ENCODE results near the gene DUSP28. TPM values are rescaled to one million over a fixed set of nuclear protein-coding genes. Genes with fewer than 3 reads are reported as not detected.

DUSP28 gene
- total and polyA plus RNA-seq, 2 of the 13 experiments (the other 11 are each of a cell fraction or from before 2014, with no cell fraction given), result 5.2 to 8.6 TPM

DNA sequence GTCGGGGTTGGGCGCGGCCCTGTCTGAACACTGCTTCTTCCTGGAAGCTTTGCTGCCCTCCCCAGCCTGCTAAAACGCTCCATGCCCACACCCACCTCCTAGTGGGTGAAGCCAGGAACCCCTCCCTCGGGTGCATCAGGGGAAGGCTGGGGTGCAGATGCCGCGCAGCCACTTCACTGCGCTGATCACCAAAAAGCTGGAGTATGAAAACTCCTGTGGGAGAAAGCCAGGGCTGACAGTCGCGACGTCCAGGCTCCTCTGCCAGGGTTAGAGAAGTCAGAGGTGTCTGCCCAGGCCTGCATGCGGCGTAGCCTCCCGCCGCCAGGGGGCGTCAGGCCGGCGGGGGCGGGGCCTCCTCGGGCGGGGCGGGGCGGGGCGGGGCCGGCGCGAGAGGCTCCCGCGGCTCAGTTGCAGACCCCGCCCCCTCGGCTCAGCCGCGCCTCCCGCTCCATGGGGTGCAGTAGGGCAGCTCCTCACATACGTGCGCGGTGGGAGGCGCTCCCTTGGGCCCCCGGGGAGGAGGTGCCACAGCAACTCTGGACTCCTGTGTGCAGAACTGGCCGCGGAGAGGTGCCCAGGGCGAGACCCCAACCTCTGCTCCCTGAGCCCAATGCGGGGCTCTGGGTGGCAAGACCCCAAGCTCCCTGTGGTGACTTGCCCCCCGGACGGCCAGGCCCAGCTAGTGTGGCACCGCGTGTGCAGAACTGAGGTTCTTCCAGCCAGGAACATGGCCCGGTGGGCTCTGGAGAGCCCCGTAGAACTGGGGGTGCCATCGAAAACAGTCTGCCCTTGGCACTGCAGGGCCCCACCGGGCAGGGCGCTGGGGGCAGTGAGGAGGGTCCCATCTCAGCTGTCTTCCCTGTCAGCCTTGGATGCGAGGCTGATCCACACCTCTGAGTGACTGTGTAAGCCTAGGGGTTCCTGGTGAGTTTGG is 6.3 kb downstream of the DUSP28 start (continued):
- no peak for TF ChIP-seq SRSF9 (IDR thresholded peaks at IDR 0.05; ENCODE audit: borderline replicate concordance, insufficient read depth, low read depth, low read length, poor library complexity, severe bottlenecking)
- TF ChIP-seq, protein P1, sequence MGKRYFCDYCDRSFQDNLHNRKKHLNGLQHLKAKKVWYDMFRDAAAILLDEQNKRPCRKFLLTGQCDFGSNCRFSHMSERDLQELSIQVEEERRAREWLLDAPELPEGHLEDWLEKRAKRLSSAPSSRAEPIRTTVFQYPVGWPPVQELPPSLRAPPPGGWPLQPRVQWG (CRISPR knock-in tag; IDR thresholded peaks at IDR 0.05; ENCODE audit: borderline replicate concordance, low read depth), result no peak; the same call in 1 of the 2 replicates
- peak; percentile 10 for TF ChIP-seq RAD21 (CRISPR knock-in tag; IDR thresholded peaks at IDR 0.05)
- TF ChIP-seq TMF1 (CRISPR knock-in tag; IDR thresholded peaks at IDR 0.05; ENCODE audit: low read depth), result no peak
- 0 out of 2 replicates have a peak, but pooled peaks have one; percentile 9 for TF ChIP-seq ZNF12 (CRISPR knock-in tag; IDR thresholded peaks at IDR 0.05)
- TF ChIP-seq, protein P2, sequence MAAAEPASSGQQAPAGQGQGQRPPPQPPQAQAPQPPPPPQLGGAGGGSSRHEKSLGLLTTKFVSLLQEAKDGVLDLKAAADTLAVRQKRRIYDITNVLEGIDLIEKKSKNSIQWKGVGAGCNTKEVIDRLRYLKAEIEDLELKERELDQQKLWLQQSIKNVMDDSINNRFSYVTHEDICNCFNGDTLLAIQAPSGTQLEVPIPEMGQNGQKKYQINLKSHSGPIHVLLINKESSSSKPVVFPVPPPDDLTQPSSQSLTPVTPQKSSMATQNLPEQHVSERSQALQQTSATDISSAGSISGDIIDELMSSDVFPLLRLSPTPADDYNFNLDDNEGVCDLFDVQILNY (CRISPR knock-in tag; conservative IDR thresholded peaks at IDR 0.05), result 0 out of 2 replicates have a peak, but pooled peaks have one; percentile 11
- peak; percentile 95; the same call in 1 of the 2 replicates for TF ChIP-seq ZNF468 (CRISPR knock-in tag; IDR thresholded peaks at IDR 0.05)
- no peak; the same call in 1 of the 2 replicates for TF ChIP-seq KLF15 (CRISPR knock-in tag; IDR thresholded peaks at IDR 0.05; ENCODE audit: borderline replicate concordance)
- TF ChIP-seq, protein P3, sequence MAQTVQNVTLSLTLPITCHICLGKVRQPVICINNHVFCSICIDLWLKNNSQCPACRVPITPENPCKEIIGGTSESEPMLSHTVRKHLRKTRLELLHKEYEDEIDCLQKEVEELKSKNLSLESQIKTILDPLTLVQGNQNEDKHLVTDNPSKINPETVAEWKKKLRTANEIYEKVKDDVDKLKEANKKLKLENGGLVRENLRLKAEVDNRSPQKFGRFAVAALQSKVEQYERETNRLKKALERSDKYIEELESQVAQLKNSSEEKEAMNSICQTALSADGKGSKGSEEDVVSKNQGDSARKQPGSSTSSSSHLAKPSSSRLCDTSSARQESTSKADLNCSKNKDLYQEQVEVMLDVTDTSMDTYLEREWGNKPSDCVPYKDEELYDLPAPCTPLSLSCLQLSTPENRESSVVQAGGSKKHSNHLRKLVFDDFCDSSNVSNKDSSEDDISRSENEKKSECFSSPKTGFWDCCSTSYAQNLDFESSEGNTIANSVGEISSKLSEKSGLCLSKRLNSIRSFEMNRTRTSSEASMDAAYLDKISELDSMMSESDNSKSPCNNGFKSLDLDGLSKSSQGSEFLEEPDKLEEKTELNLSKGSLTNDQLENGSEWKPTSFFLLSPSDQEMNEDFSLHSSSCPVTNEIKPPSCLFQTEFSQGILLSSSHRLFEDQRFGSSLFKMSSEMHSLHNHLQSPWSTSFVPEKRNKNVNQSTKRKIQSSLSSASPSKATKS (CRISPR knock-in tag; IDR thresholded peaks at IDR 0.05), result no peak
- TF ChIP-seq CREM (IDR thresholded peaks at IDR 0.05), result no peak; the same call in 1 of the 2 replicates
- TF ChIP-seq CREM (CRISPR knock-in tag; IDR thresholded peaks at IDR 0.05), result no peak
- no peak for TF ChIP-seq ARHGAP35 (CRISPR knock-in tag; IDR thresholded peaks at IDR 0.05; ENCODE audit: borderline replicate concordance)
- peak; percentile 62; the same call in 1 of the 2 replicates for TF ChIP-seq GATAD2A (CRISPR knock-in tag; IDR thresholded peaks at IDR 0.05)
- 0 out of 2 replicates have a peak, but pooled peaks have one; percentile 5 for TF ChIP-seq SIX4 (CRISPR knock-in tag; IDR thresholded peaks at IDR 0.05)
- TF ChIP-seq, protein P4, sequence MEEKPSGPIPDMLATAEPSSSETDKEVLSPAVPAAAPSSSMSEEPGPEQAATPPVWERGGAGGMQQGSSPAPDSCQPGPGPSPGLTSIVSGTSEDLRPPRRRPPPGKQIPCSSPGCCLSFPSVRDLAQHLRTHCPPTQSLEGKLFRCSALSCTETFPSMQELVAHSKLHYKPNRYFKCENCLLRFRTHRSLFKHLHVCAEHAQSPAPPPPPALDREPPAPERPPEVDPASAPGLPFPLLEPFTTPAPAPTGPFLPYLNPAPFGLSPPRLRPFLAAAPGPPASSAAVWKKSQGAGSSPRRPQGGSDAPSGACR (CRISPR knock-in tag; IDR thresholded peaks at IDR 0.05), result no peak
- TF ChIP-seq FOXA3 (CRISPR knock-in tag; IDR thresholded peaks at IDR 0.05), result 0 out of 2 replicates have a peak, but pooled peaks have one; percentile 12
- TF ChIP-seq, protein P5, sequence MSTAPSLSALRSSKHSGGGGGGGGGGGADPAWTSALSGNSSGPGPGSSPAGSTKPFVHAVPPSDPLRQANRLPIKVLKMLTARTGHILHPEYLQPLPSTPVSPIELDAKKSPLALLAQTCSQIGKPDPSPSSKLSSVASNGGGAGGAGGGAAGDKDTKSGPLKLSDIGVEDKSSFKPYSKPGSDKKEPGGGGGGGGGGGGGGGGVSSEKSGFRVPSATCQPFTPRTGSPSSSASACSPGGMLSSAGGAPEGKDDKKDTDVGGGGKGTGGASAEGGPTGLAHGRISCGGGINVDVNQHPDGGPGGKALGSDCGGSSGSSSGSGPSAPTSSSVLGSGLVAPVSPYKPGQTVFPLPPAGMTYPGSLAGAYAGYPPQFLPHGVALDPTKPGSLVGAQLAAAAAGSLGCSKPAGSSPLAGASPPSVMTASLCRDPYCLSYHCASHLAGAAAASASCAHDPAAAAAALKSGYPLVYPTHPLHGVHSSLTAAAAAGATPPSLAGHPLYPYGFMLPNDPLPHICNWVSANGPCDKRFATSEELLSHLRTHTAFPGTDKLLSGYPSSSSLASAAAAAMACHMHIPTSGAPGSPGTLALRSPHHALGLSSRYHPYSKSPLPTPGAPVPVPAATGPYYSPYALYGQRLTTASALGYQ (CRISPR knock-in tag; IDR thresholded peaks at IDR 0.05), result no peak
- TF ChIP-seq, protein P6, sequence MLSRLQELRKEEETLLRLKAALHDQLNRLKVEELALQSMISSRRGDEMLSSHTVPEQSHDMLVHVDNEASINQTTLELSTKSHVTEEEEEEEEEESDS (CRISPR knock-in tag; IDR thresholded peaks at IDR 0.05; ENCODE audit: borderline replicate concordance), result no peak
- TF ChIP-seq, protein P7, sequence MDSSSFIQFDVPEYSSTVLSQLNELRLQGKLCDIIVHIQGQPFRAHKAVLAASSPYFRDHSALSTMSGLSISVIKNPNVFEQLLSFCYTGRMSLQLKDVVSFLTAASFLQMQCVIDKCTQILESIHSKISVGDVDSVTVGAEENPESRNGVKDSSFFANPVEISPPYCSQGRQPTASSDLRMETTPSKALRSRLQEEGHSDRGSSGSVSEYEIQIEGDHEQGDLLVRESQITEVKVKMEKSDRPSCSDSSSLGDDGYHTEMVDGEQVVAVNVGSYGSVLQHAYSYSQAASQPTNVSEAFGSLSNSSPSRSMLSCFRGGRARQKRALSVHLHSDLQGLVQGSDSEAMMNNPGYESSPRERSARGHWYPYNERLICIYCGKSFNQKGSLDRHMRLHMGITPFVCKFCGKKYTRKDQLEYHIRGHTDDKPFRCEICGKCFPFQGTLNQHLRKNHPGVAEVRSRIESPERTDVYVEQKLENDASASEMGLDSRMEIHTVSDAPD (CRISPR knock-in tag; IDR thresholded peaks at IDR 0.05), result no peak; the same call in 1 of the 2 replicates
- TF ChIP-seq ZNF839 (CRISPR knock-in tag; IDR thresholded peaks at IDR 0.05; ENCODE audit: borderline replicate concordance), result no peak
